Gastrocnemius medialis (tissue), 4 donors: ENCODE measurements around the gene TSEN15.

ENCODE experiments used
- POLR2A ChIP-seq, 2 donors: fragments of 450-650 bp; IDR thresholded peaks; one replicate each; pipeline ENCODE4 v1.6.1; 2017; ENCODE audit warnings: antibody characterized with exemption in 2 of 2, mild to moderate bottlenecking in 2 of 2, moderate library complexity in 2 of 2
- TF ChIP-seq, protein P1 (sequence below), 5 experiments: fragments of 450-650 bp in 3 of 5; fragments of 200-600 bp in 2 of 5; sonication (generic) in 2 of 5; IDR thresholded peaks in 4 of 5; conservative IDR thresholded peaks in 1 of 5; 1 replicate in 4 of 5; 2 replicates in 1 of 5; pipeline ENCODE4 v1.5.1; 2016 to 2019; ENCODE audit warnings: antibody characterized with exemption in 5 of 5, mild to moderate bottlenecking in 3 of 5, moderate library complexity in 3 of 5

DNA sequence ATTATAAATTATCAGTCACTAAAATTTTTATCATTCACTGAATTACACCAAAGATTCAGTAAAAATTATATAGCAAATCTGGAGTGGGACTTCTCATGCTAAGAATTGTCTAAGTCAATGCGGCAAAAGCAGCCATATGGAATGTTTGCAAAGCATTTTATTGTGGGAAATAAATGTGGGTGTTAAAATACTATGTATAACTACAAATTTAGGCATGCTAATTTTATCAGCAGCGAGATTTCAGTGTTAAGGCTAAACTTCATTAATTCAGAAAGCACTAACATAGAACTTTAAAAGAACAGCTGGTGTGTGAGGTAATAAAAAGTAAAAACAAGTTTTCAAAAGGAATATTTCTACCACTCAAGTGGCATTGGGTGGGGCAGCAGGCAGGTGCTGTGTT, 35.4 kb upstream of the TSEN15 start:
- no peak for TF ChIP-seq POLR2A (IDR thresholded peaks at IDR 0.05)
- TF ChIP-seq, protein P1, sequence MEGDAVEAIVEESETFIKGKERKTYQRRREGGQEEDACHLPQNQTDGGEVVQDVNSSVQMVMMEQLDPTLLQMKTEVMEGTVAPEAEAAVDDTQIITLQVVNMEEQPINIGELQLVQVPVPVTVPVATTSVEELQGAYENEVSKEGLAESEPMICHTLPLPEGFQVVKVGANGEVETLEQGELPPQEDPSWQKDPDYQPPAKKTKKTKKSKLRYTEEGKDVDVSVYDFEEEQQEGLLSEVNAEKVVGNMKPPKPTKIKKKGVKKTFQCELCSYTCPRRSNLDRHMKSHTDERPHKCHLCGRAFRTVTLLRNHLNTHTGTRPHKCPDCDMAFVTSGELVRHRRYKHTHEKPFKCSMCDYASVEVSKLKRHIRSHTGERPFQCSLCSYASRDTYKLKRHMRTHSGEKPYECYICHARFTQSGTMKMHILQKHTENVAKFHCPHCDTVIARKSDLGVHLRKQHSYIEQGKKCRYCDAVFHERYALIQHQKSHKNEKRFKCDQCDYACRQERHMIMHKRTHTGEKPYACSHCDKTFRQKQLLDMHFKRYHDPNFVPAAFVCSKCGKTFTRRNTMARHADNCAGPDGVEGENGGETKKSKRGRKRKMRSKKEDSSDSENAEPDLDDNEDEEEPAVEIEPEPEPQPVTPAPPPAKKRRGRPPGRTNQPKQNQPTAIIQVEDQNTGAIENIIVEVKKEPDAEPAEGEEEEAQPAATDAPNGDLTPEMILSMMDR (IDR thresholded peaks at IDR 0.05 in 4 of 5, conservative IDR thresholded peaks at IDR 0.05 in 1 of 5), result no peak
